GM12872 (cell line): ENCODE measurements around the gene SLC9A9.

Experiments used
- CTCF ChIP-seq: IDR thresholded peaks from 3 replicates; pipeline ENCODE4 v1.5.1; 2011; ENCODE audit warnings: low read depth, mild to moderate bottlenecking, low read length, moderate library complexity; ENCODE audit not compliant: insufficient read depth

Gene SLC9A9

GRCh38 chr3:143328451-143328850 lies 519.8 kb downstream of the SLC9A9 start:
- no peak for TF ChIP-seq CTCF

DNA sequence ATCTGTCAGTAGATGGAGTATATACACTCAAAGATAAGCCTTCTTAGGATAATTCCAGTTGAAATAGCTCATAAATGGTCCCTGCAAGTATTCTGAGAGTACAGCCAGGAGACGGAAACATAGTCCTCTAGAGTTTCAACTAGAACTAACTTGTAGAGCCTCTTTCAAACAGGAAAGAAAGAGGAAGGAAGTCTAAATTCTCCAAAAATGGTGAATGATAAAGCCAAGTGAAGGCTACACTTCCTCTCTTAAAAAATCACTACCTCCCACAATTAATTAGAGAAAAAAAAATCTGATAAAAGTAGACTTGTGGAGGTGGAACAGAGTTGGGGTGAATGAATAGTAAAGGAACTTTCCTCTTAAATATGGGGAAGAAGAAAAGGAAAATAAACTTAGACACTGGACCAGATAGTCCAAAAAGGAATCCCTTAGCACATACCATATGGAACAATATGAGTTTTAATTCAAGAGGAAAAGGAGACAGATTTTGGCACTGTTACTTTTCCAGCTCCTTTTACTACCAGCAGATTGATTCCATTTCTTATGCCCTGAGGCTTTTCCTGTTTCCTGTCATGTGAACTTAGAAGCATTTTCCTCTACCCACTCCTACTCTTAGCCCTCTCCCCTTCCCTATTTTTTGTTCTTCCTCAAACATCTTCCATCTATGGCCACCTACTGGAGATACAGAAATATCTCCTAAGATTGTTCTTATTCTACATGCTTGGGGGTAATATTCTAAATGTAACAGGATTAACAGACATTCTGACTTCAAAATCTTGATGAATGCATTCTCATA lies 521.1 kb downstream of the SLC9A9 start:
- TF ChIP-seq CTCF, result no peak

DNA sequence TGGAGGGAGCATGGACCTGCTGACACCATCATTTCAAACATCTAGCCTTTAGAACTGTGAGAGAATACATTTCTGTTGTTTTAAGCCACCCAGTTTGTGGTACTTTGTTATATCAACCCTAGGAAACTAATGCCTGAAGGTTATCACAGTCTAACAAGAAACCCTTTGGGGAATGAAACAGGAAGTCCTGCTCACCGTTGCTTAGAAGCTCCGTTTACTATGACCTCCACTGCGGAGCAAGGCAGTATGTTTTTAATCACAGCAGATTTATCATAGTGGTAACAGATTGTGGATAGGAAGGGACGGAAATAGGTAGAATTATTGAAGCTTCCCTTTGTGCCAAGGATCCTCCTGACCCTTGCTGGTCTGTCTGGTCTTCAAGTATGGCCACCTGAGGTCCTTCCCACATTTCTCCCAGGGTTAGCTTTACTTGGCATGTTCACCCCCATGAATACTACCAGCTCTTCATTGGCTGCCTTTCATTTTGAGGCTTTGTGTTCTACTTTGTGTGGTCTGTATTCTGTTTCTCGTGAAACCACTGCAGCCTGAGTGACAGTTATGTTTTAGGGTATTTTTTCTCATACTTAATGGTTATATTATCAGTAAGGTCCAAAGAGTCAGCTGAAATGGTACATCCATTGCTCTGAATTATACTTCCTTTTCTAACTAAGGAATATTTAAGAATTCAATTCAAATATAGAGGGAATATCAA lies 527.1 kb downstream of the SLC9A9 start:
- TF ChIP-seq CTCF, result no peak

DNA sequence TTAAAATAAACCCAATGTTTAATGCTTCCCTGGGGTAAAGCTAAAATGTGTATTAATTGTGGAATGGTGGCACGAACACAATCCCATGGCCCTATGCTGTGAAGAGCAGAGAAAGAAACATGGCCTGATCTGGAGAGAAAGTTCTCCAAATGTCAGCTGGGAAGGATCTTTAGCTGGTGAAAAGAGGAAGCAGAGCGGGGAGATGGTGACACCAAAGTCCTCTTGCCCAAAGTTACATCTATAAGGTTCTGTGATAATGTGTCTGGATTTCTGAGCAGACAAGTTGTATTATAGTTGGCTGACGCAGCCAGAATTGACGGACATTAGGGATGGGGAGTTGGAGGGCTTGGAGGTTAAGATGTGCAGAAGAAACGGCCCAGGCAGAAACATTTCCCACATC lies 532.5 kb downstream of the SLC9A9 start:
- no peak for TF ChIP-seq CTCF

DNA sequence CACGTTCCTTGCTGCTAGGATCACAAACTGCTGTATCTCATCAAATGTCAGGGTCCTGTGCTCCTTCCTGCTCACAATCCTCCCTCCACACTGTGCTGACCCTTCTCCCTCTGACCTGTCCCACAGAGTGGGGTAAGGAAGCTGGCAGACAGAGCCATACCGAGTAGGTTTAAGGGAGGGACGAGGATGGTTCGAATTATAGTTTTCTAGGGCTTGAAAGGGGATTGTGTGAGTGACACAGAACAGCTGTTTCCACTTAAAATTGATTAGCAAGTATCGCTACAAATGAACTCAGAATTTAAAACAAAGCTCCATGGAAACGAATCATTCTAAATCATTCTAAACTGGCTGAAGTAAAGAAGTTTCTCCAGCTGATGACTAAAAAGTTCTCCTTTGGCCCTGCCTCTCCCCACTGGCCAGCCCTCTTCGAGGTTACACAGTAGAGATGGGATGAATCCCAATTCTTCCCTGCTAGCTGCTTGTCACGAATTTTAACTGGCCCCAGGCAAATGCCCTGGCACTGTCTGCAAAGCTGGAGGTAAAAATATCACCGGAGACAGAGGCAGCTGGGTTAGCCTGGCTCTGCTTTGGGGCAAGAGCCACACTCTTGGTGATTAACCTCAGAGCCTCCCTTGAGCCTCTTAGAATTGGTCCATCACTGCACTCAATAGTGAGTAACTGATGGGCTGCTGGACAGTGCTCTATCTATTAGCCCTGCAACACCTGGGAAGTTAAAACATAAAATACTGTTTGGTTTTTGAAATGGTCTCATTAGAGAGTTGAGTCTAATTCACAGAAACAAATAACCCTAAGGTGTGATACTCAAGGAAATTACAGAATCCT lies 533.8 kb downstream of the SLC9A9 start:
- TF ChIP-seq CTCF, result no peak

DNA sequence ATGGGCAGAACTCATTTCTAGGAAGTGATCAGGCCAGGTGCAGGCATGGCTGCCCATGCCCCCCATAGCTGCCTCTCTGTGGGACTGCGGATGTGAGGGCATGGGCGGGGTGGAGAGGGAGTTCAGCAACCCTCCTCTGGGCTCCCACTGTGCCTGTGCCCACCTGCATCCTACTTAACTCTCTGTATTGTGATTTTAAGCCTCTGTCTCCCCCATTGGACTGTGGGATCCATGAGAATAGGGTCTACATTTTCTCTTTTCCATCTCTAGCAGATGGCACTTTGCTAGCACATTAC lies 534.4 kb downstream of the SLC9A9 start:
- TF ChIP-seq CTCF, result no peak
